ENCODE data around the gene PTPN9.
"Not testable (repeated sequence)": the region's sequence is repeated elsewhere in the genome, so short reads cannot be mapped to it uniquely, and the experiment has no call there.

DNA sequence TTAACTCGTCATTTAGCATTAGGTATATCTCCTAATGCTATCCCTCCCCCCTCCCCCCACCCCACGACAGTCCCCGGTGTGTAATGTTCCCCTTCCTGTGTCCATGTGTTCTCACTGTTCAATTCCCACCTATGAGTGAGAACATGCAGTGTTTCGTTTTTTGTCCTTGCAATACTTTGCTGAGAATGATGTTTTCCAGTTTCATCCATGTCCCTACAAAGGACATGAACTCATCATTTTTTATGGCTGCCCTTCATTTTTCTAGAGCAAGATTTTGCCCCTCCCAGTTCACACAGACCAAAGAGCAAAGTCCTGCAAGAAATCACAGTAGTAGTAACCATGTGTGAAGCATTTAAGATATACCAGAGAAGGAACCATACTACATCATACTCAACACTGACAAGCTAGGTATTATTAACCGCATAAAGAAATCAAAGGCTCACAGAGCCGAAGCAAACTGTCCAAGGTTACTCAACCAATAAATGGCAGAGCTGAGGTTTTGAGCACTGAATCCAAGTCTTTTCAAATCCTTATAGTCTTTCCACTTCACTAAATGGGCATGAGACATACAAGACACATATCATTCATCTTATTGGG is 36.1 kb downstream of the PTPN9 start:
- not testable (repeated sequence) for TF ChIP-seq EZH2 (IDR thresholded peaks at IDR 0.05; ENCODE audit: borderline replicate concordance, control insufficient read depth, low read depth, low read length); POLR2A (IDR thresholded peaks at IDR 0.05; ENCODE audit: low read depth, low read length); HDAC2 (IDR thresholded peaks at IDR 0.05); HDGF (IDR thresholded peaks at IDR 0.05); MYC (IDR thresholded peaks at IDR 0.05; ENCODE audit: insufficient read depth, insufficient read length, insufficient replicate concordance, low read length, severe bottlenecking); SPI1 (IDR thresholded peaks at IDR 0.05; ENCODE audit: borderline replicate concordance, insufficient read depth, low read depth, low read length); ZSCAN29 (IDR thresholded peaks at IDR 0.05)
- TF ChIP-seq, protein P1, sequence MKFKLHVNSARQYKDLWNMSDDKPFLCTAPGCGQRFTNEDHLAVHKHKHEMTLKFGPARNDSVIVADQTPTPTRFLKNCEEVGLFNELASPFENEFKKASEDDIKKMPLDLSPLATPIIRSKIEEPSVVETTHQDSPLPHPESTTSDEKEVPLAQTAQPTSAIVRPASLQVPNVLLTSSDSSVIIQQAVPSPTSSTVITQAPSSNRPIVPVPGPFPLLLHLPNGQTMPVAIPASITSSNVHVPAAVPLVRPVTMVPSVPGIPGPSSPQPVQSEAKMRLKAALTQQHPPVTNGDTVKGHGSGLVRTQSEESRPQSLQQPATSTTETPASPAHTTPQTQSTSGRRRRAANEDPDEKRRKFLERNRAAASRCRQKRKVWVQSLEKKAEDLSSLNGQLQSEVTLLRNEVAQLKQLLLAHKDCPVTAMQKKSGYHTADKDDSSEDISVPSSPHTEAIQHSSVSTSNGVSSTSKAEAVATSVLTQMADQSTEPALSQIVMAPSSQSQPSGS (IDR thresholded peaks at IDR 0.05; ENCODE audit: low read length) = not testable (repeated sequence)
- TF ChIP-seq, protein P2, sequence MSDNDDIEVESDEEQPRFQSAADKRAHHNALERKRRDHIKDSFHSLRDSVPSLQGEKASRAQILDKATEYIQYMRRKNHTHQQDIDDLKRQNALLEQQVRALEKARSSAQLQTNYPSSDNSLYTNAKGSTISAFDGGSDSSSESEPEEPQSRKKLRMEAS (IDR thresholded peaks at IDR 0.05; ENCODE audit: low read depth, low read length) = not testable (repeated sequence)
- TF ChIP-seq, protein P3, sequence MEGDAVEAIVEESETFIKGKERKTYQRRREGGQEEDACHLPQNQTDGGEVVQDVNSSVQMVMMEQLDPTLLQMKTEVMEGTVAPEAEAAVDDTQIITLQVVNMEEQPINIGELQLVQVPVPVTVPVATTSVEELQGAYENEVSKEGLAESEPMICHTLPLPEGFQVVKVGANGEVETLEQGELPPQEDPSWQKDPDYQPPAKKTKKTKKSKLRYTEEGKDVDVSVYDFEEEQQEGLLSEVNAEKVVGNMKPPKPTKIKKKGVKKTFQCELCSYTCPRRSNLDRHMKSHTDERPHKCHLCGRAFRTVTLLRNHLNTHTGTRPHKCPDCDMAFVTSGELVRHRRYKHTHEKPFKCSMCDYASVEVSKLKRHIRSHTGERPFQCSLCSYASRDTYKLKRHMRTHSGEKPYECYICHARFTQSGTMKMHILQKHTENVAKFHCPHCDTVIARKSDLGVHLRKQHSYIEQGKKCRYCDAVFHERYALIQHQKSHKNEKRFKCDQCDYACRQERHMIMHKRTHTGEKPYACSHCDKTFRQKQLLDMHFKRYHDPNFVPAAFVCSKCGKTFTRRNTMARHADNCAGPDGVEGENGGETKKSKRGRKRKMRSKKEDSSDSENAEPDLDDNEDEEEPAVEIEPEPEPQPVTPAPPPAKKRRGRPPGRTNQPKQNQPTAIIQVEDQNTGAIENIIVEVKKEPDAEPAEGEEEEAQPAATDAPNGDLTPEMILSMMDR (IDR thresholded peaks at IDR 0.05 in 2 of 3, conservative IDR thresholded peaks at IDR 0.05 in 1 of 3; ENCODE audit: control insufficient read depth in 2 of 3, extremely low read depth in 1 of 3, insufficient read depth in 1 of 3, low read depth in 3 of 3, low read length in 3 of 3) = not testable (repeated sequence)
- TF ChIP-seq, protein P4, sequence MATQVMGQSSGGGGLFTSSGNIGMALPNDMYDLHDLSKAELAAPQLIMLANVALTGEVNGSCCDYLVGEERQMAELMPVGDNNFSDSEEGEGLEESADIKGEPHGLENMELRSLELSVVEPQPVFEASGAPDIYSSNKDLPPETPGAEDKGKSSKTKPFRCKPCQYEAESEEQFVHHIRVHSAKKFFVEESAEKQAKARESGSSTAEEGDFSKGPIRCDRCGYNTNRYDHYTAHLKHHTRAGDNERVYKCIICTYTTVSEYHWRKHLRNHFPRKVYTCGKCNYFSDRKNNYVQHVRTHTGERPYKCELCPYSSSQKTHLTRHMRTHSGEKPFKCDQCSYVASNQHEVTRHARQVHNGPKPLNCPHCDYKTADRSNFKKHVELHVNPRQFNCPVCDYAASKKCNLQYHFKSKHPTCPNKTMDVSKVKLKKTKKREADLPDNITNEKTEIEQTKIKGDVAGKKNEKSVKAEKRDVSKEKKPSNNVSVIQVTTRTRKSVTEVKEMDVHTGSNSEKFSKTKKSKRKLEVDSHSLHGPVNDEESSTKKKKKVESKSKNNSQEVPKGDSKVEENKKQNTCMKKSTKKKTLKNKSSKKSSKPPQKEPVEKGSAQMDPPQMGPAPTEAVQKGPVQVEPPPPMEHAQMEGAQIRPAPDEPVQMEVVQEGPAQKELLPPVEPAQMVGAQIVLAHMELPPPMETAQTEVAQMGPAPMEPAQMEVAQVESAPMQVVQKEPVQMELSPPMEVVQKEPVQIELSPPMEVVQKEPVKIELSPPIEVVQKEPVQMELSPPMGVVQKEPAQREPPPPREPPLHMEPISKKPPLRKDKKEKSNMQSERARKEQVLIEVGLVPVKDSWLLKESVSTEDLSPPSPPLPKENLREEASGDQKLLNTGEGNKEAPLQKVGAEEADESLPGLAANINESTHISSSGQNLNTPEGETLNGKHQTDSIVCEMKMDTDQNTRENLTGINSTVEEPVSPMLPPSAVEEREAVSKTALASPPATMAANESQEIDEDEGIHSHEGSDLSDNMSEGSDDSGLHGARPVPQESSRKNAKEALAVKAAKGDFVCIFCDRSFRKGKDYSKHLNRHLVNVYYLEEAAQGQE (IDR thresholded peaks at IDR 0.05; ENCODE audit: low read depth, low read length) = not testable (repeated sequence)
